Breast epithelium (tissue), 3 donors: Measurements from ENCODE around the gene PAFAH2.

ENCODE experiments used
- CTCF ChIP-seq, 3 donors: fragments of 450-650 bp; IDR thresholded peaks; one replicate each; pipeline ENCODE4 v1.5.1; 2016 to 2017; ENCODE audit warnings: antibody characterized with exemption in 3 of 3, mild to moderate bottlenecking in 3 of 3, moderate library complexity in 3 of 3
- POLR2A ChIP-seq: fragments of 450-650 bp; IDR thresholded peaks from one replicate; pipeline ENCODE4 v1.6.1; 2016; ENCODE audit warnings: antibody characterized with exemption, mild to moderate bottlenecking, moderate library complexity
- POLR2AphosphoS5 ChIP-seq, 3 donors: sonication (generic); formaldehyde crosslinking; IDR thresholded peaks; one replicate each; pipeline ENCODE4 v1.6.1; 2017; ENCODE audit warnings: antibody characterized with exemption in 3 of 3

- TF ChIP-seq POLR2A (no peak), CTCF (IDR thresholded peaks at IDR 0.05) (no peak), POLR2AphosphoS5 (IDR thresholded peaks at IDR 0.05) (no peak)
Observed at GRCh38 chr1:26019641-26020315, 21.9 kb upstream of the PAFAH2 start.
